PC-3 (cell line): ENCODE results near the gene CEMP1. TPM values are rescaled to one million over a fixed set of nuclear protein-coding genes. Genes with fewer than 3 reads are reported as not detected.

ENCODE experiments used
- ATAC-seq: fragments of 200-7000 bp; cut with Tn5 transposase; 2 replicates; pipeline ENCODE4 v1.9.1; 2020; ENCODE audit warnings: mild to moderate bottlenecking, moderate library complexity
- BruUV-seq: library from RNA; stranded (reverse); fragments of 400-500 nt; replicated peaks from 2 replicates; lab custom pipeline; 2021; lab: Mats Ljungman, UMichigan
- CTCF ChIA-PET: fragments of 300-600 bp; sonication (Branson Sonifier 250); formaldehyde crosslinking; loops from one replicate; lab custom pipeline; 2022; ENCODE audit warnings: antibody characterized with exemption; lab: Charles Lee
- POLR2A ChIA-PET: fragments of 300-600 bp; sonication (Branson Sonifier 250); formaldehyde crosslinking; loops from one replicate; lab custom pipeline; 2022; ENCODE audit warnings: antibody characterized with exemption; ENCODE audit not compliant: unreplicated experiment; lab: Charles Lee
- DNase-seq: peaks from one replicate; pipeline ENCODE4 v3.0.0-alpha.2; 2015
- H2AFZ ChIP-seq: fragments of 300-600 bp; sonication (generic); 2 replicates; pipeline ENCODE4 v1.6.0; 2016; ENCODE audit warnings: antibody characterized with exemption, low read length
- H3F3A ChIP-seq: fragments of 300-600 bp; sonication (generic); one replicate; pipeline ENCODE4 v1.6.0; 2017; ENCODE audit warnings: antibody characterized with exemption, low read length, control low read depth, mild to moderate bottlenecking; ENCODE audit not compliant: unreplicated experiment
- H3K27ac ChIP-seq: fragments of 300-600 bp; sonication (generic); 2 replicates; pipeline ENCODE4 v1.5.1; 2016; ENCODE audit warnings: mild to moderate bottlenecking, low read length
- H3K27me3 ChIP-seq: fragments of 300-600 bp; sonication (generic); 2 replicates; pipeline ENCODE4 v1.6.1; 2016; ENCODE audit warnings: low read length, mixed read lengths
- H3K36me3 ChIP-seq: fragments of 300-600 bp; sonication (generic); 2 replicates; pipeline ENCODE4 v1.6.1; 2016; ENCODE audit warnings: low read depth, mixed run types, low read length, mixed read lengths
- H3K4me1 ChIP-seq: fragments of 300-600 bp; sonication (generic); 2 replicates; pipeline ENCODE4 v1.5.1; 2016; ENCODE audit warnings: low read length; ENCODE audit not compliant: insufficient read depth
- H3K4me2 ChIP-seq: fragments of 300-600 bp; sonication (generic); 2 replicates; pipeline ENCODE4 v1.6.0; 2016; ENCODE audit warnings: low read length
- H3K4me3 ChIP-seq: fragments of 300-600 bp; sonication (generic); 2 replicates; pipeline ENCODE4 v1.5.1; 2016; ENCODE audit warnings: mild to moderate bottlenecking, low read length, mixed read lengths
- H3K79me2 ChIP-seq: fragments of 300-600 bp; sonication (generic); 2 replicates; pipeline ENCODE4 v1.6.1; 2017; ENCODE audit warnings: low read length, mixed read lengths
- H3K9ac ChIP-seq: fragments of 300-600 bp; sonication (generic); 2 replicates; pipeline ENCODE4 v1.6.0; 2016; ENCODE audit warnings: mild to moderate bottlenecking, low read length
- H3K9me2 ChIP-seq: fragments of 300-600 bp; sonication (generic); replicated peaks from 2 replicates; pipeline ENCODE4 v1.6.1; 2016; ENCODE audit warnings: mixed run types, low read length, mixed read lengths
- H3K9me3 ChIP-seq: fragments of 300-600 bp; sonication (generic); 2 replicates; pipeline ENCODE4 v1.6.1; 2016; ENCODE audit warnings: low read length, mixed read lengths
- H4K20me1 ChIP-seq: fragments of 300-600 bp; sonication (generic); 2 replicates; pipeline ENCODE4 v1.6.1; 2016; ENCODE audit warnings: low read length, mixed read lengths
- CTCF ChIP-seq: fragments of 300-600 bp; sonication (generic); conservative IDR thresholded peaks from 2 replicates; pipeline ENCODE4 v1.5.1; 2017; ENCODE audit warnings: antibody characterized with exemption, low read depth, mild to moderate bottlenecking, low read length
- EZH2 ChIP-seq: fragments of 300-600 bp; sonication (generic); IDR thresholded peaks from one replicate; pipeline ENCODE4 v1.6.1; 2017; ENCODE audit warnings: antibody characterized with exemption, mild to moderate bottlenecking, low read length; ENCODE audit not compliant: unreplicated experiment
- EZH2phosphoT487 ChIP-seq: fragments of 300-600 bp; sonication (generic); IDR thresholded peaks from 2 replicates; pipeline ENCODE4 v1.6.1; 2018; ENCODE audit warnings: mild to moderate bottlenecking, antibody characterized with exemption, low read length, borderline replicate concordance
- intact Hi-C: fragments of 100-400 bp; cut with micrococcal nuclease; formaldehyde crosslinking; loops from 2 replicates; pipeline ENCODE4 v1.9.0; 2023
- total RNA-seq: library from RNA; depleted of rRNA; stranded (reverse); fragments of >200 nt; gene quantifications from 2 replicates; pipeline ENCODE4 v1.2.3, GENCODE V29; 2014

Gene CEMP1
- total RNA-seq, 1 experiment from 2014 or later: not detected

GRCh38 chr16:2496223-2497115 lies 34.7 kb downstream of the CEMP1 start:
- Histone ChIP-seq H2AFZ (no peak overlapping the region), H3K27me3 (no peaks in the 10 kb centered on the region), H3K9me2 (no peaks in the 10 kb centered on the region), H3K4me1 (no peaks in the 10 kb centered on the region), H3K4me3 (no peak overlapping the region), H3K4me2 (no peak overlapping the region), H3K36me3 (no peaks in the 10 kb centered on the region), H4K20me1 (no peaks in the 10 kb centered on the region), H3K9ac (no peak overlapping the region), H3K27ac (no peak overlapping the region), H3K9me3 (no peaks in the 10 kb centered on the region), H3F3A (no peaks in the 10 kb centered on the region), H3K79me2 (no peaks in the 10 kb centered on the region)
- ChIA-PET POLR2A (no interaction called here), CTCF (no interaction called here)
- ATAC-seq (no peak), DNase-seq (no peak)
- no peak for TF ChIP-seq EZH2phosphoT487
- no peak for TF ChIP-seq CTCF
- no peak for TF ChIP-seq EZH2
- BruUV-seq: TSS peak; percentile 24
- intact Hi-C loops: no loop called here

GRCh38 chr16:2495041-2495440 lies 36.2 kb downstream of the CEMP1 start:
- Histone ChIP-seq H3K4me3 (no peak overlapping the region), H3K4me2 (no peak overlapping the region), H3F3A (no peaks in the 10 kb centered on the region), H4K20me1 (no peaks in the 10 kb centered on the region), H3K36me3 (no peaks in the 10 kb centered on the region), H2AFZ (no peak overlapping the region), H3K27me3 (no peaks in the 10 kb centered on the region), H3K9me2 (no peaks in the 10 kb centered on the region), H3K9me3 (no peaks in the 10 kb centered on the region), H3K9ac (no peak overlapping the region), H3K79me2 (no peaks in the 10 kb centered on the region), H3K27ac (no peak overlapping the region), H3K4me1 (no peaks in the 10 kb centered on the region)
- intact Hi-C loops: no loop called here
- ATAC-seq: no peak
- TF ChIP-seq EZH2 (no peak), CTCF (no peak), EZH2phosphoT487 (no peak)
- BruUV-seq: no TSS peak
- ChIA-PET CTCF (no interaction called here), POLR2A (no interaction called here)
- no peak for DNase-seq

GRCh38 chr16:2494616-2495015 lies 36.6 kb downstream of the CEMP1 start:
- Histone ChIP-seq H3K4me2 (no peak overlapping the region), H3K9me3 (no peaks in the 10 kb centered on the region), H3K79me2 (no peaks in the 10 kb centered on the region), H4K20me1 (no peaks in the 10 kb centered on the region), H3K27me3 (no peaks in the 10 kb centered on the region), H3F3A (no peaks in the 10 kb centered on the region), H3K9me2 (no peaks in the 10 kb centered on the region), H3K9ac (no peak overlapping the region), H3K36me3 (no peaks in the 10 kb centered on the region), H2AFZ (no peak overlapping the region), H3K27ac (no peak overlapping the region), H3K4me3 (no peak overlapping the region), H3K4me1 (no peaks in the 10 kb centered on the region)
- ATAC-seq: no peak
- no peak for DNase-seq
- ChIA-PET CTCF (no interaction called here), POLR2A (no interaction called here)
- no peak for TF ChIP-seq EZH2
- TF ChIP-seq CTCF: no peak
- no peak for TF ChIP-seq EZH2phosphoT487
- BruUV-seq: no TSS peak
- intact Hi-C loops: no loop called here
